BE2C (cell line): Measurements from ENCODE around the gene MED16.

ENCODE experiments used
- DNase-seq: peaks from one replicate; pipeline ENCODE4 v3.0.0-alpha.2; 2020
- H3K27me3 ChIP-seq: fragments of 250-450 bp; sonication (Bioruptor Pico); 2 replicates; pipeline ENCODE4 v1.5.1; 2020; ENCODE audit warnings: mild to moderate bottlenecking
- H3K36me3 ChIP-seq: fragments of 250-450 bp; sonication (Bioruptor Pico); 2 replicates; pipeline ENCODE4 v1.5.1; 2020; ENCODE audit warnings: mild to moderate bottlenecking
- H3K4me1 ChIP-seq: fragments of 250-450 bp; sonication (Bioruptor Pico); 2 replicates; pipeline ENCODE4 v1.5.1; 2020
- H3K4me3 ChIP-seq: 2 replicates; pipeline ENCODE4 v1.5.1; 2011; ENCODE audit warnings: low read depth, low read length
- H3K9me3 ChIP-seq: fragments of 250-450 bp; sonication (Bioruptor Pico); 2 replicates; pipeline ENCODE4 v1.5.1; 2020
- TF ChIP-seq, protein P1 (sequence below): IDR thresholded peaks from 2 replicates; pipeline ENCODE4 v1.5.1; 2012; ENCODE audit warnings: mild to moderate bottlenecking, low read depth, low read length

Gene MED16

DNA sequence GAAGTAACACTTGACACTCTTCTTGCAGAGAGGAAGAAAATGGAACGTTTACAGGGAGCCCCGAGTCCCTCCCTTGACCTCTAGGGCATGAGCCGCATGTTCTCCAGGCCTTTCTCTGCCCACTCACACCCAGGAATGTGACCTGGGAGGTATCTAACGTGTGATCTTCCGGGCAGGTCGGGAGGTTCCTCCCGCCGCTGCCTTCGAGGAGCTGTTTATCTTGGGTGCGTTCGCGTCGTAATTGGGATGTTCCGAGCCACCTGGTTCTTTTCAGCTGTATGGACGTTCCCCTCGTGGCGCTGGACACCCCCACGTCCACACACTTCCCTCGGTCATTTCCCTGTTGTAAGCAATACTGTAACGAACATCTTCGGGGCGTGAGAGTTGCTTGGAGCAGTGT lies 46.5 kb upstream of the MED16 start:
- H3K9me3 ChIP-seq = no peaks in the 10 kb centered on the region
- H3K36me3 ChIP-seq = peaks cover 9% of the 10 kb centered on the region
- H3K4me1 ChIP-seq = peaks cover 22% of the 10 kb centered on the region
- H3K27me3 ChIP-seq = no peaks in the 10 kb centered on the region
- DNase-seq = no peak
- no peak overlapping the region for H3K4me3 ChIP-seq
- TF ChIP-seq, protein P1, sequence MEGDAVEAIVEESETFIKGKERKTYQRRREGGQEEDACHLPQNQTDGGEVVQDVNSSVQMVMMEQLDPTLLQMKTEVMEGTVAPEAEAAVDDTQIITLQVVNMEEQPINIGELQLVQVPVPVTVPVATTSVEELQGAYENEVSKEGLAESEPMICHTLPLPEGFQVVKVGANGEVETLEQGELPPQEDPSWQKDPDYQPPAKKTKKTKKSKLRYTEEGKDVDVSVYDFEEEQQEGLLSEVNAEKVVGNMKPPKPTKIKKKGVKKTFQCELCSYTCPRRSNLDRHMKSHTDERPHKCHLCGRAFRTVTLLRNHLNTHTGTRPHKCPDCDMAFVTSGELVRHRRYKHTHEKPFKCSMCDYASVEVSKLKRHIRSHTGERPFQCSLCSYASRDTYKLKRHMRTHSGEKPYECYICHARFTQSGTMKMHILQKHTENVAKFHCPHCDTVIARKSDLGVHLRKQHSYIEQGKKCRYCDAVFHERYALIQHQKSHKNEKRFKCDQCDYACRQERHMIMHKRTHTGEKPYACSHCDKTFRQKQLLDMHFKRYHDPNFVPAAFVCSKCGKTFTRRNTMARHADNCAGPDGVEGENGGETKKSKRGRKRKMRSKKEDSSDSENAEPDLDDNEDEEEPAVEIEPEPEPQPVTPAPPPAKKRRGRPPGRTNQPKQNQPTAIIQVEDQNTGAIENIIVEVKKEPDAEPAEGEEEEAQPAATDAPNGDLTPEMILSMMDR = no peak

DNA sequence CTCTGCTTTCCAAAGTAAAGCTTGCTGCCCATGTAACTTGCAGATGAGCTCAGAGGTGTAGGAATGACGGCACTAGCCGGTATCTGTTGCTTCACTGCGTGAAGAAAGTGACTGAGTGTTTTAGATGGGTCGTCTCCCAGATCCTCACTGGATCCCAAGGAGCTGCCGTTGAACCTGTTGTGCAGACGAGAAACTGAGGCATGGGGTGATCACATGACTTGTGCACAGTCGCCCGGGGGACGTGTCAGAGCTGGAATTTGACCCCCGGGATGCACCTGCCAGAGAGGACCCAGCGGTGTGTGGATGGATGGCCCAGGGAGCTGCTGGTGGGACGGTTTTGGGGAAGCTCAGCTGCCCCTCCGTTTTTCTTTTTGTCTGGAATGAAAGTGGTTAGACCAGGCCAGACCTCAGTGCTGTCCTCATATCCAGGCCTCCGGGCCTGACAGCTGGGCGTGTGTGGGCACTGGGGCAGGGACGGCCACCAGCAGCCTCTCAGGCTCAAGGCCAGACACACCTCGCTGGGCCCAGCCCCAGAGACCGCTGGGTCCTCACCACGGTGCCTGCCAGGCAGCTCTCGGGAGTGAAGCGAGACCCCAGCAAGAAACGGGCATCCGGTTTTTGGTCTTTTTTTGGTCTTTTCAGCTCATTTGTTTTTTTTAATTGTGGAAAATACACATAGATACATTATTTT lies 45.4 kb upstream of the MED16 start:
- H3K36me3 ChIP-seq = peaks cover 9% of the 10 kb centered on the region
- no peak for DNase-seq
- peaks cover 33% of the 10 kb centered on the region for H3K4me1 ChIP-seq
- TF ChIP-seq, protein P1 = no peak
- no peak overlapping the region for H3K4me3 ChIP-seq
- H3K27me3 ChIP-seq = no peaks in the 10 kb centered on the region
- no peaks in the 10 kb centered on the region for H3K9me3 ChIP-seq

- peaks cover 9% of the 10 kb centered on the region for H3K36me3 ChIP-seq
- H3K4me1 ChIP-seq = peaks cover 40% of the 10 kb centered on the region
- TF ChIP-seq, protein P1 = no peak
- DNase-seq = no peak
- no peaks in the 10 kb centered on the region for H3K9me3 ChIP-seq
- no peaks in the 10 kb centered on the region for H3K27me3 ChIP-seq
- H3K4me3 ChIP-seq = no peak overlapping the region
These were observed 44.3 kb upstream of the MED16 start for GRCh38 chr19:937259-937694.

DNA sequence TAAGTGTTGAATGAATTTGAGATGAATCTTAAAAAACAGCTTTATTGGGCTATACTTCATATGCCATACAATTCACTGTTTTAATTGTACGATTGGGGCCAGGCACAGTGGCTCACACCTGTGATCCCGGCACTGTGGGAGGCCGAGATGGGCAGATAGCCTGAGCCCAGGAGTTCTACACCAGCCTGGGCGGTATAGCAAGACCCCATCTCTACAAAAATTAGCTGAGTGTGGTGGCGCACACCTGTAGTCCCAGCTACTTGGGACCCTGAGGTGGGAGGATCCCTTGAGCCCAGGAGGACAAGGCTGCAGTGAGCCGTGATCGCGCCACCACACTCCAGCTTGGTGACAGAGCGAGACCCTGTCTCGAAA lies 43.2 kb upstream of the MED16 start:
- Histone ChIP-seq H3K4me3 (no peak overlapping the region), H3K36me3 (peaks cover 12% of the 10 kb centered on the region), H3K9me3 (no peaks in the 10 kb centered on the region), H3K4me1 (peaks cover 38% of the 10 kb centered on the region), H3K27me3 (no peaks in the 10 kb centered on the region)
- no peak for DNase-seq
- TF ChIP-seq, protein P1 = no peak

GRCh38 chr19:934865-935479 lies 42.0 kb upstream of the MED16 start:
- Histone ChIP-seq H3K4me1 (peaks cover 29% of the 10 kb centered on the region), H3K4me3 (no peak overlapping the region), H3K36me3 (peaks cover 12% of the 10 kb centered on the region), H3K9me3 (no peaks in the 10 kb centered on the region), H3K27me3 (no peaks in the 10 kb centered on the region)
- TF ChIP-seq, protein P1 = no peak
- peak; percentile 82 for DNase-seq

GRCh38 chr19:934197-934840 lies 41.3 kb upstream of the MED16 start:
- no peaks in the 10 kb centered on the region for H3K27me3 ChIP-seq
- DNase-seq = no peak
- H3K36me3 ChIP-seq = peaks cover 17% of the 10 kb centered on the region
- H3K4me3 ChIP-seq = no peak overlapping the region
- no peaks in the 10 kb centered on the region for H3K9me3 ChIP-seq
- peaks cover 25% of the 10 kb centered on the region for H3K4me1 ChIP-seq
- TF ChIP-seq, protein P1 = no peak
